Muscle of back (tissue), 11 donors: ENCODE data around the gene ELMO1. TPM values are rescaled to one million over a fixed set of nuclear protein-coding genes. Genes with fewer than 3 reads are reported as not detected.

ENCODE experiments used
- DNase-seq, 3 donors: peaks; one replicate each; pipeline versions ENCODE4 v3.0.0 to v3.0.0-alpha.2; 2013
- polyA plus RNA-seq, 10 donors: library from polyadenylated mRNA; unstranded; fragments of 120-200 nt; gene quantifications; one replicate each; pipeline ENCODE4 v1.2.1, GENCODE V29; 2013; ENCODE audit not compliant: insufficient read length in 10 of 10

Gene ELMO1
- polyA plus RNA-seq, 10 donors: 21.2 to 37.4 (median 26.8) TPM

DNA sequence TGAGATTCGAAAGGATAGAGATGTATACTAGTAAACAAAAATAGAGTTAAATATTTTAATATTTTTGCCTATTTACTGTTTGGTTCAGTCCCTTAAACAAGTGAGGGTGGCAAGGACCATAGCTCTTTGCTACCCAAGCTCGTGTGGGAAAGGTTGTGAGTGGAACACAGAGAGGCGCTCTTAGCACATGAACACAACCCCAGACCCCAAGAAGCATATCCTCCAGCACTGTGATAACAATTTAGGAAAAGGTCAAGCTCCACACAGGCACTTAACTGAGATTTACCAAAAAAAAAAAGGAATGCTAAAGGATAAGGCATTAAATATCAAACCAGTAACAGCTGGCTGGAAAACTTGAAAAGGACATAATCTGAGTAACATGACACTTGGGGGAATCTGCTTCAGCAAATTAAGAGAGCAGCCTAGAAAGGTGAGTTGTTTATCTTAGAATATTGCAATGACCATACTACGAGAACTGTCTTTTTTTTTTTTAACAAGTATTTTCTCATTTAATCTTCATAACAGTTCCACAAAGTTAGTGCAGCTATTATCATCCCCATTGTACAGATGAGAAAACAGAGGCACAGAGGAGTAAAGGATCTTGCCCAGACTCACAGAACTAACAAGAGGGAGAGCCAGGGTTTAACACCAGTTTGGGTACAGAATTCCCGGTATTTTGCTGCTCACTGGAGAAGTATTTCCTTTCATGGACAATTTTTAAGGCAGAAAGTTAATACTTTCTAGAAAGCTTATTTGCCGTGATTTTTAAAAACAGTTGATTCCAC is 420.9 kb downstream of the ELMO1 start:
- DNase-seq: no peak

DNA sequence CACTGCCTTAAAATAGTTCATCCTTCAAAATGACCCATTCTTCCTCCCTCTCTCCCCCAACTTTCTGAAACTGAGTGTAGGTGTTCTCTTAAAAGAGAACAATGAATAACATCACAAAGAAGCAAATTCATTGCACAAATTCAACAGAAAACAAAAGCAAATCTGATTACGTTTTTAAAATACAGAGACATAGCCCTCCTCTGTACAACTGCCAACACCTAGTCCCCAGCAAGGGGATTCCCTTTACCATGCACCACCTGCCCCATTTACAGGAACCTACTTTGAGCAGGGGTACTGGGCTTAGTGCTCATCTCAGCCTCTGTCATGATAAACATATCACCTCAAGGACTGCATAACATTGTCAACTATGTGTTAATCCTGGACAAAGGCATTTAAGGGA is 421.6 kb downstream of the ELMO1 start:
- no peak for DNase-seq

DNA sequence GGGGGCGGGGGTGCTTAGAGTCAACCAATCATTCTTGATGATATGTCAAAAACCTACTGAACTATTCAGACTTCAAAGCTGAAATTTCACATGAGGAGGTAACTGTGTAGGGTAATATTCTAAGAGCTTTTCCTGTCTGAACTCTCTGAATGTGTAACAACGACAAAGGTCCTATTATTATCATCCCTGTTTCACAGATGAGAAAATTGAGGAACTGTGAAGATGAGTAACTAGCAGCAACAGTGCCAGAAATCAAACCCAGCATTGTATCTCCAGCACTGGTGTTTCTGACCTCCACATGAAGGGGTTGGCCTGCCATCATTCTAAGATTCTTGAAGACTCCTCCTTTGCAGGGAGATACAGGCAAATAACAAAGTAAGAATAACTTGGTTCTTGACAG is 429.7 kb downstream of the ELMO1 start:
- no peak for DNase-seq

DNA sequence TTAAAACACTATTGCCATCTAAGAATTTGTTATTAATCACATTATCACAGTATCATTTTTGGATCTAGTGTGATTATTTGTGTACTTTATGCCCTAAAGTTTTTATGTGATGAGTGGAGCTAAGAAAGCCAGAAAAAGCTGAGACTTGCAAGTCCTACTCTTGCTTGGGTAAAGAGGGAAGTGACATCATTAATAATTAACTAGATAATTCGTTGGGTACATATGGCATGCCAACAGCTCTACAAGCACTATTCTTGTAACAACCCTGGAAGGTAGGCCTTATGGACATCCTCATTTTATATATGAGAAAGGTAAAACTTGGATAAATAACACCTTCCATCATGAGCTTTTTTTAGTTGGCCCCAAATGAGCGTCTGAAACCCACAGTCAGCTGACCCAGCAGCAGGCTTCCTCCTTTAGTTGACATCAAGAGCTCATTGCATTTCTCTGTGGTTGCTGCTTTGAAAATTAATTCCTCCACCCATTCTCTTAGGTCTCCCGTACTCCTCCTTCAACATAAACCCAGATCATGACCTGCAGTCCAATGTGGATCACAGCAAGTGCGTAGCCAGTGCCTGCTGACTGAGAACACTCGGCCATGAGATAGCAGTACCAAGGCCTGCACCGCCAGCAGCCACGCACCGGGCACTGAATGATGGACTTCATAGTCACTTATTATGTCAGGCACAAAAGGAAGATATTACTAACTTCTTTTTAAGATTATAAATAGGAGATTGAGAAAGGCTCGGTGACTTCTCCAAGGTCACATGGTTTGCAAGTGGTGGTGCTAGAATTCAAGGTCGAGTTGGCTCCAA is 432.4 kb downstream of the ELMO1 start:
- peak in 1 of 3 donors; percentile 11 for DNase-seq

DNA sequence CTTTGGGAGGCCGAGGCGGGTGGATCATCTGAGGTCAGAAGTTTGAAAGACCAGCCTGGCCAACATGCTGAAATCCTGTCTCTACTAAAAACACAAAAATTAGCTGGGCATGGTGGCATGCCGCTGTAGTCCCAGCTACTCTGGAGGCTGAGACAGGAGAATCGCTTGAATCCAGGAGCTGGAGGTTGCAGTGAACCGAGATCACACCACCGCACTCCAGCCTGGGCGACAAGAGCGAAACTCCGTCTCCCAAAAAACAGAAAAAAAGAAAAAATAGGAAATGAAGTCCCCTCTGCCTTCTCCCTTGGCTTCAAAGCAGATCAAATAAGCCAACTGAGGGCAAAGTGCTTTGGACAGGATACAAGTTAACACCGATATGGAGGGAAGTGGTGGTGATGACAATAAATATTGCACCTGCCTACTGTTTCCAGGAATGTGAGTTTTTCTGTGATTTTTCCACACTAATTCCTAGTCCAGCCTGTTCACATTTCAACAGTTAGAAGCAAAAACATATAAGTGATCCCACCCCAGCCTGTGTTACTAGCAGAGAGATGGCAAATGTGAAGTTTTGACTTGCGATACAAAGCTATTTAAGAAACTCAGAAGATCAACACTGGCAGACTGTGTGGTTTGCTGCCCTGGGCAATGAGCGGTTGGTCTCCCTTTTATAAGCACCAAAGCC is 433.2 kb downstream of the ELMO1 start:
- no peak for DNase-seq

DNA sequence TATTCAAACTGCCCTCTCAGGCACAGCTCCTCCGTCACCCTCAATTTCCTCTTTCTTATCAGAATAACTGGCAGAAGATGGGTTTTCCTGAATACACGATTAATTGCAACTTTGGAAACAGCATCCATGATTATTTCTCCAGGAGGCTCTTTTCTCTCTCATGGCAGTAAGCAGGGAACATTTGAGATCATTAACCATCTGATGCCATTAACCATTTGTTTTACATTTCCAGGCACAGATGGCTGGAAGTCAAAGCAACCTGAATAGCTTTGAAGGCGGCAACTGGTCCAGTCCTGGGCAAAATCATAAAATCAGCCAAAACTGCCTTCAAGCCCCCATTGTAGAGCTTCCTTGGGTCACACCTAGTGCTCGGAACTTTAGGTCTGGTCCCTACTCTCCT is 434.9 kb downstream of the ELMO1 start:
- DNase-seq: no peak

DNA sequence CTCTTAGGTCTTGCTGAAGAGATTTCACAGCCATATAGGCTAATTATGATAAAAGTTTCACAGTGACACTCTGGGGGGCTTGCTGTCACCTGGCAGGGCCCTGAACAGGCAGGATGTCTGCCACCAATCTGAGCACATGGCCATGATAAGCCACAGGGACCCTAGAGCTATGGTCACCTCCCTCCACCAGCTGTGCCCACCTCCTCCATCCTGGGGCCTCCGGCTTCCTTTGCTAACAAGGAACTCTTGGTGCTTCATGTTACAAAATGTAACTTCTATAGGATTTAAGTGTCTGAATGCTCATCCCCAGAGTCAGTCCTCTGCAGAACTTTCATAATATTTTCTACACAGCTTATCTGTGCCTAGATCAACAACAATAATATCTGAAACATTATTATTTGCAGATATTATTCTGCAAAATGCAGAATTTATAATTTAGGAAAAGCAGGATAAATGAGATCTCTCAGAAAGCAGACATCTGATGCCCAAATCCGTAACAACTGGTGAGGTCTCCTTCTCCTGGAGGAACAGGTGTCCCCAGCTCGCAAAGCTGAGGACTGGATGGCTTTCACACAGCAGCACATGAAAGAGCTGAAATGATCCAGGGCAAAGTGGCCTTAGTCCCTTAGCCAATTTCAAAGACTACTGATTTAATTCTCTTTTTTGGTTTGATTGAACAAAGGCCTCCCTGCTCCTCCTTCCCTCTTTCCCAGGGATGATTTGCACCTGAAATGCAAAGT is 437.3 kb downstream of the ELMO1 start:
- no peak for DNase-seq

DNA sequence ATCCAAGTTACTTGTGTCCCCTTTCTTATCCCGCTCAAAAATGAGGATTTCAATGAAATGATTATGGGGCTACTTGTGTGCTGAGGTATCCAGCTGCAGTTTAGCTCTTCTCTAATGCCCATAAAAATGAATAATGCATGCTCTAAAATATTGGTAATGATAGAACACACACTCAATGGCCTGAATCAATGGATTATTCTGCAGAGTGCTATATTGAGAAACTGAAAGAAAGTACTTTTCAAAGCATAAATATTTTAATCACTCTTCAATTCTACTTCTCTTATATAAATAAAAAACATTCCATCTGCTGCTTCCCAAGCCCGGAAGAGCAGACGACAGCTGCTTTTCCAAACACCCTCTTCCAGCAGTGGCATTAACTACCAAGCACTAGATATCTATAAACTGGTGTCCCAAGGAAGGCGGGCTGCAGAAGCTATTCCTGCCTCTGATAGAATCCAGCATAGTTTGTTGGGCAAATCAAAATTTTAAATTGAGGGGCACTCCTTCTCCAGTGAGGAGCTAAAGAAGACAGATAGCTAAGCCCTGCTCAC is 439.5 kb downstream of the ELMO1 start:
- peak in 2 of 3 donors; percentile 23 for DNase-seq

DNA sequence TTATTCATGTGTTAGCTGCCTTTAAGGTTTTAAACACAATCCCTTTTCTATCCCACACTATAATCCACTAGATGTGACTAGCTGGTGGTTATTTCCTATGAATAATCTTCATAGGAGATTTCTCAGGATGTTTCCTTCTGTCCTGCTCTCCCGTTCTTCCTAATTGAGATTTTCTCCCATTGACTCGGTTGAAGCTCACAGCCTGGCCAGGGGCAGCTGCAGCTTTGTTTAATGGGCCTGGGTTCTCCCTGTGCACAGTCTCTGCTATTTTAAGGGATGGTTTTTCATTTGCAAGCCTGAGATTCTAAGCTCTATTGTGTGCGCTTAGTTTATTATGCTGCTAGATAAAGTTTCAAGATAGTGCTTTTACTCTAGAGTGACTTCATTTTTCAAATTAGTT is 441.0 kb downstream of the ELMO1 start:
- DNase-seq: no peak

DNA sequence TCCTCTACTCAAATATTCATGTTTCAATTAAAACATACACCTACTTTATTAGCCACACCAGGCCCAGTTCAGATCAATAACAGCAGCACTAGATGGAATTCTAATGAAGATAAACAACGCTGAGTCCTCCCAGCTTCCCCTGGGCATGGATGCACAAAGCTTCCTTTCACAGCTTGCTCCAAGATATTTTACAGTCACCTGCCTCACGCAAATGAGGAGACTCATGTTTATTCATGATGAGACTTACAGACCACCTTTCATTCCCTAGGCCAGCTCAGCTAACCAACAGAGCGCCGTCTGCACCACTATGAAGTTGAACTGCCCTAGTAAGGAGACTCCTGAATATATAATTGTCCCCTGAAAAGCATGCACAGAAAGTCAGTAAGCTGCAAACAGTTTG is 441.4 kb downstream of the ELMO1 start:
- DNase-seq: no peak

DNA sequence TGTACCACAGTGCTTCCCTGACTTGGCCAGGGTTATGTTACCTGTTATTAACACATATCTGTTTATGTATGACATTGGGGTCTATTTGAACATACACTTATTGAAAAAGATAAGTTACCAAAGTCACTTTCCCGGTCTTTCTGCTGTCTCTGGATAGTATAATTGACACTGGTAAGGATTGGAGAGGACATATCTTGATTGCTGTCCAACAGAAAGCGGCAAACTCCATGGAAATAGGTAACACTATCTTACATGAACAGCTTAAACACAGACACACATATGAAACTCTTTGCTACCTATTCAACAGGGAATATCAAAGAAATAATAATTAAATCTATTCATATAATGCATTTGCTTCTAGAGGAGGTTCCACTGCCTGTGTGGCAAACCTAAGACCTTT is 441.9 kb downstream of the ELMO1 start:
- DNase-seq: no peak

DNA sequence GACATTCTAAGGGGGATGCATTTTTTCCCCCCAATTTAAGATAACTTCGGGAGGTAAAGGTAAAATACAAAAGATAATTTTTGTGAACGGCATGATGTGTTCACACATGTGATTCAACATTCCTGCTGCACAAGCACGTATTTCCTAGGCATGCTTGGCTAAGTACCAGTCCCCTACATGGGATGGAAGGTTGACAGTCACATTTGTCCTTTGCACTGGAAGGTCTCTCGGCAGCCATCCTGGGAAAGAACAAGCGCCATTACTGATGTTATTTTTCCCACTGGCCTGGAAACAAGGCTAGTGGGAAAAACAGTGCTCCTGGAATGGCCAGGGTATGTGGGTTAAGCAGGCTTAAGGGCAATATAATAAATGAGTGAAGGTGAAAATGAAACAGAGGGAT is 448.2 kb downstream of the ELMO1 start:
- no peak for DNase-seq

DNA sequence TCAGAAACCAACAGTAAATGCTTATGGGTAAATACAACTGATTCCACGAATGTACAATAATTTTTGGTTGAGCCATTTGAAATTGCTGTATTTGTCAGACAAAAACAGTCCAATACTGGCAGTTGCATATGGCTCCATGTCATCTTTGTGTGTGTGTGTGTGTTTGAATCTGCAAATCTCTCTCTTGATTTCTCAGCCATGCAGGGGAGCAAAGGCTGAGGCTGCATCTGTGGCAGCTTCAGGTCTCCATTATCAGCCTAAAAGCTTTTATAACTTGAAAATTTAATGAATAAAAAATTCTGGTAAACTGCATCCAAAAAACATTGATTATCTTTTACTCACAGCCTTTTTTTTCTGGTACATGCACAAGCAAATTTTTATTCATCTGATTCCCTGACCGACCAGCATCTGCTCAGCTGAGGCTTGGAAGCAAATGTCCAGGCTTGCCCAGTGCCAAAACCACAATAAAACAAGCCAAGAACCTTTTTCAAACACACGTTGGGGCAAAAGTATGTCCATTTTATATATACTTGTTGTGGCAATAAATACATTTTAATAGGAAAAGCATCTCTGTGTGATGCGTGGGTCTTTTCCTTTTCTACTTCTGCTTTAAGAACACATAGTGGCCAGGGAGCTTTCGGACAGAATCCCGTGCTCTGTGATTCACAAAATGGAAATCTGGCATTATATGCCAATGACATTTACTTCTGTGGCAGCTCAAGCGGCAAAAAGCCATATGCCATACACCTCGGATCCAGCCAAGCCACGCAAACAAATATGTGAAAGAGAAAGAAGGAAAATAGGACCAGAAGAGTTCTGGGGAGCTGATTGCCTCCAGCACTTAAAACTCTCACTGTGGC is 448.8 kb downstream of the ELMO1 start:
- DNase-seq: peak in 1 of 3 donors; percentile 24

DNA sequence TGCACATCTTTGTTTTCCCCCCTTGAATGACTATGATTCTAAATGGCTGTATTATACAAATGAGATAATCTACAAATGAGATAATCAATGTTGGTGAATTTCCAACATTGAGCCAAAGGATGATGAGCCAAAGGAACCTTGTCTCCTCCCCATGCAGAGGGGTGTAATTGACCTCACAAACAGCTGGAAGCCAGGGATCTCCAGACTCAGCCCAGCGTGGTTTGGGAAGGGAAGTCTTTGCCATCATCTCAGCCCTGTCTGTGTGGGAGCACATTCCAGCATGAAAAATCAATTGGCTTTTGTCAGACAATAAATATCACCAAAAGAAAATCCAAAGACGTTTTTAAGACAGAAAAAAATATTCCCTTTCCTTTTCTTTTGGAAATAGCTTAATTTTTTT is 452.9 kb downstream of the ELMO1 start:
- DNase-seq: no peak

DNA sequence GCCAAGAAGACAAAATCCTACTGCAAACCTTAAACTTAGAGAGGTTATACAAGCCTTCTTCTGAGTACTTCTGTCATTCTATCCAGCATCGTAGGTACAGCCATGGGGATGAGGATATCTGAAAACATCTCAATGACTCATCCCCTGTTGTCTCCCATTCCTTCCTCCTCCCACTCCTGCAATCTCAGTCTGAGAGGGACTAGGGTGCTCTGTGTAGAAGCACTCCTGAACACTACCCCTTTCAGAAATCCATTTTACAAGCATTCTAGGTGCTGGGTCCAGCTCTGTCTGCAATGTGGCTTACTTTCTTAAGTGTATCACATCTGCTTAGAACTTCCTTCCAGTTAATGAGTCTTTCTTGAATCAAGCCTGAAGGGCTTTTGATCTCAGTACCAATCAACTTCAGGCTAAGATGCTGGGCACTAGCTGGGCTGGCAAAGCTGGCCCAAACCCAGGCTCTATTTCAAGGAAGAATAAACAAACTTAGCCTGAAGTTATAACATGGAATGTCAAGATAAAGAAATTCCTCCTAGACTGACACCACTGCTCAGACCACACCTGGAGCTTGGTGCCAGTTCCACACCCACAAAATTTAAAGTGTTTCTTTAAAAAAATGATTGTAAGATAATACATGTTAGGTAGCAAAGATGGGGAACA is 454.1 kb downstream of the ELMO1 start:
- no peak for DNase-seq

DNA sequence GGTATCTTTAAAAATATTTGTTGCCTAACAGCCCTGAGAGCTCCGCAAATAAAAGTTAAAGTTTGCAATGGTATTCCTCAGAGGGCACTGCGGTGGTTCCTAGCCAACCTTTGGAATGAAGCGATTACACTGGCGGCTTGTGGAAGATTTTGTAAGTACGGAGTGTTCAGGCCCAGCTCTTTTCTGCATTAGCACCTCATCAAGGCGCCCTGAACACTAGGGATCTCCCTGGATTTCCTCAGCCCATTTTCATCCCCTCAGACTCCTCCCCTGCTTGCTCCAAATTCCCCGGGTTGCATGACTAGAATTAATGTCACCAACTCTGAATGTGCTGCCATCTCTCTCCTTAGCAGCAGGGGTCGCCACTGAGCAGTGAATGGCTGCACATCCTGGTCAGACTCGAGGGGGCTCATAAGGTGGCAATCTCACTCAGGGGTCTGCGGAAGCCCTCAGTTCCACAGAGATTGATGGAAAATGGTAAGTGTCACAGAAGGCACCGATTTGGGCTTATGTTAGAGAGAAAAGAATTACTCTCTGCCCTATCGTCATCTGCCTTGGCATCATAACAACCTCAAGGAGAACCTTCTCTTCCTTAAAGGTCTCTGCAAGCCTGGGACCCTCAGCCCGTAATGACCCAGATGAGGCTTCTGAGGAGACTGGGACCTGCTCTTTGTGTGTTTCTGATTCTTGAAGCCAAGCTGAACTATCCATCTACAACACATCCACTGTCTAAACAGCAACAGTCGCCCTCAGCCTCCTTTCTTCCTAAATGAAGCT is 461.5 kb downstream of the ELMO1 start:
- peak in 1 of 3 donors; percentile 51 for DNase-seq

DNA sequence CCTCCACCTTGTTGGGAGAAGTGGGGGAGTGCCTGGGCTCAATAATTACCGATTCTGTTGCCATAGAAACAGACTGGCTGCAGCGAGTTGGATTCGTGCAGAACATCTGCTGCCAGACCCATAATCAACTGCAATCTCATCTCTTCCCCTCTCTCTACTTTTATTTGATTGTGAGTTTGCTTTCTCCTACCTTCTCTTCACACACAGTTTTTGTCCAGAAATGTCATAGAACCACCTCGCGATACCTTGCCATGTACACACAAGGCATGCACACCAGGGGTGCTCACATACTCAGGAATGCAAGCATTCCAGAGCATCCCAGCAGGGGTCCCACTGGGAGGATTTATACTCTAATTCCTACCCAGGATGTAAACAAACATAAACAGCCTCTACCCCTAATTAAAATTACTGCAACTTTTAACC is 462.1 kb downstream of the ELMO1 start:
- no peak for DNase-seq

DNA sequence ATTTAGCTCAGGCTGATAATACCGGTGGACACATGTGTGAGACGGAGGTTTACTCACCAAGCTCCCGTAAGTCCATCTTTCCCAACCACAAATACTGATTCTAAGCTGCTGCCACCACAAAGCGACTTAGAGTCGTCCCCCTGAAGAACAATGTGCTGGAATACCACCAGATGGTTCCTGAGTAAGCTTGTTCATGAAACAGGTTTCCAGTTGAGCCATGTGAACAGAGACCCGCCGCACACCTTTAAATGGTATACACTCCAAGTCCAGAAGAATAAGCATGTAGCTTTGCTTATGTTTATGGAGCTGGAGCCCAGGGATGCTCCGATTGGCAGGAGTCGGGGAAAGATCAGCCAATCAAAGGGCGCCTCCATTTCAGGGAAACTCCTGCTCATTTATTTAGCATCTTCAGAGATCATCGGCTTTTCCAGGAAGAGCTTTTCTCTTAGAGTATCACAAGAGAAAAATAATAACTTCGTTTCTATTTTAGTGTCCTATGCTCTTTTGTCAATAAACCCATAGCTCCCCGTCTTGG is 462.7 kb downstream of the ELMO1 start:
- no peak for DNase-seq

DNA sequence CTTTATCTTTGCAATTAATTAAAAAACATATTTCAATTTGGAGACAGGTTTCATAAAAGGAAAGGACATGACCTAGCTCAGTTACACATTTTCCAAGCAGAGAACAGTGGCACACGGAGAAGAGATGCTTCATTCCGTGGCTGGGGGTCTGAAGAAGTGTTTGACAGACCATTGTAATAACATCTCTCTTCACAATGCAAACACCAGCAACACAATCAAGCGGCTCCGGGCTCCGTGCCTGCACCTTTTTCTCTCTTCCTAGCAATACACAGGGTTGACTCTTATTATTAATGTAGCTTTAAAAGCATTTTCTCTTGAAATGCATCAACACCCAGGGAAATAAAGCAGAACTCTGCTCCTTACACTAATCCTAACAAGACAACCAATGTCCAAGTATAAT is 463.3 kb downstream of the ELMO1 start:
- DNase-seq: peak in 1 of 3 donors; percentile 29
